Measurements from ENCODE around the gene TUBGCP2. TPM values are rescaled to one million over a fixed set of nuclear protein-coding genes. Genes with fewer than 3 reads are reported as not detected.

Gene TUBGCP2
- total RNA-seq, 4 donors from 2014 or later = 41.1 to 75.7 (median 43.5) TPM

- intact Hi-C loops (cut with DNase I; ENCODE audit: low total_unique reads) = no loop called here
- 46% methylated on average over 11 of the region's 11 CpGs for WGBS, 2 donors
- DNase-seq (ENCODE audit: low spot score in 2 of 2) = no peak
- TF ChIP-seq CTCF (IDR thresholded peaks at IDR 0.05) (no peak), POLR2A (IDR thresholded peaks at IDR 0.05) (no peak)
- H3K4me3 ChIP-seq (ENCODE audit: low read depth, poor library complexity, severe bottlenecking) = no peak overlapping the region
Measured at GRCh38 chr10:133346413-133346812, 37.7 kb upstream of the TUBGCP2 start.

- no peak for DNase-seq (ENCODE audit: low spot score in 2 of 2)
- 57 to 68% methylated on average over 5 of the region's 5 CpGs for WGBS, 2 donors
- intact Hi-C loops (cut with DNase I; ENCODE audit: low total_unique reads) = no loop called here
- TF ChIP-seq POLR2A (IDR thresholded peaks at IDR 0.05) (no peak), CTCF (IDR thresholded peaks at IDR 0.05) (no peak)
- H3K4me3 ChIP-seq (ENCODE audit: low read depth, poor library complexity, severe bottlenecking) = no peak overlapping the region
Measured at GRCh38 chr10:133344236-133344635, 35.6 kb upstream of the TUBGCP2 start.

GRCh38 chr10:133343558-133343957 lies 34.9 kb upstream of the TUBGCP2 start:
- intact Hi-C loops (cut with DNase I; ENCODE audit: low total_unique reads) = no loop called here
- WGBS, 2 donors = 59 to 65% methylated on average over 9 of the region's 9 CpGs
- no peak for DNase-seq (ENCODE audit: low spot score in 2 of 2)
- H3K4me3 ChIP-seq (ENCODE audit: low read depth, poor library complexity, severe bottlenecking) = no peak overlapping the region
- TF ChIP-seq CTCF (IDR thresholded peaks at IDR 0.05) (no peak), POLR2A (IDR thresholded peaks at IDR 0.05) (no peak)

- intact Hi-C loops (cut with DNase I; ENCODE audit: low total_unique reads) = no loop called here
- WGBS, 2 donors = 75 to 82% methylated on average over 8 of the region's 8 CpGs
- DNase-seq (ENCODE audit: low spot score in 2 of 2) = no peak
- no peak for TF ChIP-seq CTCF (IDR thresholded peaks at IDR 0.05)
- TF ChIP-seq POLR2A (IDR thresholded peaks at IDR 0.05) = no peak
- H3K4me3 ChIP-seq (ENCODE audit: low read depth, poor library complexity, severe bottlenecking) = no peak overlapping the region
Measured at GRCh38 chr10:133342942-133343341, 34.3 kb upstream of the TUBGCP2 start.

- 79 to 85% methylated on average over 4 of the region's 4 CpGs for WGBS, 2 donors
- H3K4me3 ChIP-seq (ENCODE audit: low read depth, poor library complexity, severe bottlenecking) = no peak overlapping the region
- DNase-seq (ENCODE audit: low spot score in 2 of 2) = no peak
- TF ChIP-seq POLR2A (IDR thresholded peaks at IDR 0.05) (no peak), CTCF (IDR thresholded peaks at IDR 0.05) (no peak)
- intact Hi-C loops (cut with DNase I; ENCODE audit: low total_unique reads) = no loop called here
Measured at GRCh38 chr10:133341983-133342382, 33.3 kb upstream of the TUBGCP2 start.

GRCh38 chr10:133339708-133340380 lies 31.2 kb upstream of the TUBGCP2 start:
- TF ChIP-seq POLR2A (IDR thresholded peaks at IDR 0.05) = no peak
- no peak for TF ChIP-seq CTCF (IDR thresholded peaks at IDR 0.05)
- whole genome bisulfite sequencing, 2 donors = 91 to 93% methylated on average over 13 of the region's 13 CpGs
- no peak overlapping the region for H3K4me3 ChIP-seq (ENCODE audit: low read depth, poor library complexity, severe bottlenecking)
- DNase-seq (ENCODE audit: low spot score in 2 of 2) = no peak
- intact Hi-C loops (cut with DNase I; ENCODE audit: low total_unique reads) = loop anchor here (10.0 kb wide), 1 partner anchor 185 kb away; the partner anchor contains the start of gene CYP2E1
